MM.1S (cell line): Measurements from ENCODE around the gene DDX10.

Experiments used
- EZH2 ChIP-seq: fragments of 300-600 bp; sonication (generic); optimal IDR thresholded peaks from 2 replicates; pipeline ENCODE3; 2017; ENCODE audit warnings: low read depth, mild to moderate bottlenecking, antibody characterized with exemption, low read length, mixed read lengths
- EZH2phosphoT487 ChIP-seq: fragments of 300-600 bp; sonication (generic); IDR thresholded peaks from 2 replicates; pipeline ENCODE4 v1.6.1; 2018; ENCODE audit warnings: antibody characterized with exemption, low read length
- TF ChIP-seq, protein P1 (sequence below): fragments of 300-600 bp; sonication (generic); IDR thresholded peaks from 2 replicates; pipeline ENCODE4 v1.5.1; 2016; ENCODE audit warnings: antibody characterized with exemption, low read length, mixed read lengths

DNA sequence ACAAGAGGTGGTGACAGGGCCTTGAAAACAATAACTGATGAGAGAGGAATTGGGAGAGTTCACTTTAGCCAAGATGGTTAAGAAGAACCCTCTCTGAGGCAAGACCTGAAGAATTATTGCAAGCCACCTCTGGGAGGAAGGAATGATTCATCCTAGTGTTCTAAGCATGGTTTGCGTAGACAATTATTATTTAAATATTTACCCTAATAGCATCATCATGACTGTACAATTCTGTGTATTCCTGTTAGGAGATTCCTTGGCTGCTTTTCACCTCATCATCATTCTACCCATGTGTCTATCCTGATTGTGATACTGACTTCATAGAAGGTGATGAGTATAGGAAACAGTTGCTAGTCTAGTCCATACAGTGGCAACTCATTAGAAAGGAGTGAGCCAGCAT is 264.4 kb downstream of the DDX10 start:
- TF ChIP-seq, protein P1, sequence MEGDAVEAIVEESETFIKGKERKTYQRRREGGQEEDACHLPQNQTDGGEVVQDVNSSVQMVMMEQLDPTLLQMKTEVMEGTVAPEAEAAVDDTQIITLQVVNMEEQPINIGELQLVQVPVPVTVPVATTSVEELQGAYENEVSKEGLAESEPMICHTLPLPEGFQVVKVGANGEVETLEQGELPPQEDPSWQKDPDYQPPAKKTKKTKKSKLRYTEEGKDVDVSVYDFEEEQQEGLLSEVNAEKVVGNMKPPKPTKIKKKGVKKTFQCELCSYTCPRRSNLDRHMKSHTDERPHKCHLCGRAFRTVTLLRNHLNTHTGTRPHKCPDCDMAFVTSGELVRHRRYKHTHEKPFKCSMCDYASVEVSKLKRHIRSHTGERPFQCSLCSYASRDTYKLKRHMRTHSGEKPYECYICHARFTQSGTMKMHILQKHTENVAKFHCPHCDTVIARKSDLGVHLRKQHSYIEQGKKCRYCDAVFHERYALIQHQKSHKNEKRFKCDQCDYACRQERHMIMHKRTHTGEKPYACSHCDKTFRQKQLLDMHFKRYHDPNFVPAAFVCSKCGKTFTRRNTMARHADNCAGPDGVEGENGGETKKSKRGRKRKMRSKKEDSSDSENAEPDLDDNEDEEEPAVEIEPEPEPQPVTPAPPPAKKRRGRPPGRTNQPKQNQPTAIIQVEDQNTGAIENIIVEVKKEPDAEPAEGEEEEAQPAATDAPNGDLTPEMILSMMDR, result no peak
- TF ChIP-seq EZH2phosphoT487 (no peak), EZH2 (no peak)
